ENCODE results near the gene UPF3A. TPM values are rescaled to one million over a fixed set of nuclear protein-coding genes. Genes with fewer than 3 reads are reported as not detected.
A peak's percentile ranks its signal among the peaks of the same experiment; 100 is the strongest.

UPF3A gene
- total RNA-seq, 3 donors from 2014 or later (not counting 1 experiment from before 2014, with no cell fraction given): 37.8 to 66.5 (median 44.7) TPM

DNA sequence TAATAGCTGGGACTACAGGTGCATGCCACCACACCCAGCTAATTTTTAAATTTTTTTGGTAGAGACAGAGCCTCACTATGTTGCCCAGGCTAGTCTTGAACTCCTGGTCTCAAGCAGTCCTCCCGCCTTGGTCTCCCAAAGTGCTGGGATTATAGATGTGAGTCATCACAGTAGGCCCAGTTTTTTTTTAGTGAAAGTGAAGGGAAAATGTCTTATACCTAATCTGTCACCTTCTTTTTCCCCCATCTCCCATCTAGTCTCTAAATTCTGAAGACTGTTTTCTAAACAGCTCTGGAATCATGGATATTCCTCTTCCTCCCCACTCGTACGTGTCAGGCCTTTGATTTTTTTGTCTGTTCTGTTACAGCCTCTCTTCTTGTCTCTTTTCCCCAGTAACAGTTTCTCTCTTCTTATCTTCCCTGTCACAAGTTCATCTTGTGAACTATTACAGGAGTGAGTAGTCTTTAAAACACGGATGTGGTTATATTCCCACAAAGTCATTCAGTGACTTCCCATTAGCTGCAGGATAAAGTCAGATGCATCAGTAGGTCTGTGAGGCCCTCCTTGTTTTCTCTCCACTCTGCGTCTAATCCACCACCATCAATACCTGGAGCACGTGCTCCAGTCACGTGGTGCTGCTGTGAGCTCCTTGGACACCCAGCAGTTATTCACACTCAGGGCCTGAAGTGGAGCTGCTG, 43.8 kb upstream of the UPF3A start:
- intact Hi-C loops (cut with micrococcal nuclease): no loop called here
- no peak for ATAC-seq
- no peak for DNase-seq
- no peaks in the 10 kb centered on the region for H3K9me3 ChIP-seq (ENCODE audit: control insufficient read depth, insufficient read depth, low read length)
- no peak overlapping the region for H3K27ac Mint-ChIP-seq
- peaks cover 16% of the 10 kb centered on the region for H3K4me1 ChIP-seq (ENCODE audit: control insufficient read depth, insufficient read depth, low read length)
- no peaks in the 10 kb centered on the region for H3K27me3 ChIP-seq (ENCODE audit: control insufficient read depth, insufficient read depth, low read length)
- H3K4me1 Mint-ChIP-seq: peaks cover 18 to 20% of the 10 kb centered on the region in 2 donors
- H3K4me3 Mint-ChIP-seq: no peak overlapping the region
- H3K4me3 ChIP-seq (ENCODE audit: low read length): no peak overlapping the region
- TF ChIP-seq, protein P1, sequence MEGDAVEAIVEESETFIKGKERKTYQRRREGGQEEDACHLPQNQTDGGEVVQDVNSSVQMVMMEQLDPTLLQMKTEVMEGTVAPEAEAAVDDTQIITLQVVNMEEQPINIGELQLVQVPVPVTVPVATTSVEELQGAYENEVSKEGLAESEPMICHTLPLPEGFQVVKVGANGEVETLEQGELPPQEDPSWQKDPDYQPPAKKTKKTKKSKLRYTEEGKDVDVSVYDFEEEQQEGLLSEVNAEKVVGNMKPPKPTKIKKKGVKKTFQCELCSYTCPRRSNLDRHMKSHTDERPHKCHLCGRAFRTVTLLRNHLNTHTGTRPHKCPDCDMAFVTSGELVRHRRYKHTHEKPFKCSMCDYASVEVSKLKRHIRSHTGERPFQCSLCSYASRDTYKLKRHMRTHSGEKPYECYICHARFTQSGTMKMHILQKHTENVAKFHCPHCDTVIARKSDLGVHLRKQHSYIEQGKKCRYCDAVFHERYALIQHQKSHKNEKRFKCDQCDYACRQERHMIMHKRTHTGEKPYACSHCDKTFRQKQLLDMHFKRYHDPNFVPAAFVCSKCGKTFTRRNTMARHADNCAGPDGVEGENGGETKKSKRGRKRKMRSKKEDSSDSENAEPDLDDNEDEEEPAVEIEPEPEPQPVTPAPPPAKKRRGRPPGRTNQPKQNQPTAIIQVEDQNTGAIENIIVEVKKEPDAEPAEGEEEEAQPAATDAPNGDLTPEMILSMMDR (IDR thresholded peaks at IDR 0.05): no peak
- H3K9me3 Mint-ChIP-seq: no peaks in the 10 kb centered on the region
- peaks cover 54% of the 10 kb centered on the region for H3K36me3 ChIP-seq (ENCODE audit: control insufficient read depth, insufficient read depth, low read length)
- no peaks in the 10 kb centered on the region for H3K27me3 Mint-ChIP-seq (ENCODE audit: low read depth in 2 of 2)
- H3K27ac ChIP-seq (ENCODE audit: low read length): no peak overlapping the region
- 96% methylated on average over 7 of the region's 7 CpGs for WGBS (ENCODE audit: insufficient coverage)
- peaks cover 15% of the 10 kb centered on the region for H3K36me3 Mint-ChIP-seq

GRCh38 chr13:114241918-114242317, 39.5 kb upstream of the UPF3A start:
- intact Hi-C loops (cut with micrococcal nuclease): no loop called here
- Histone ChIP-seq H3K27ac (ENCODE audit: low read length) (no peak overlapping the region), H3K27me3 (ENCODE audit: control insufficient read depth, insufficient read depth, low read length) (no peaks in the 10 kb centered on the region), H3K9me3 (ENCODE audit: control insufficient read depth, insufficient read depth, low read length) (no peaks in the 10 kb centered on the region), H3K4me1 (ENCODE audit: control insufficient read depth, insufficient read depth, low read length) (no peaks in the 10 kb centered on the region), H3K36me3 (ENCODE audit: control insufficient read depth, insufficient read depth, low read length) (peaks cover 94% of the 10 kb centered on the region), H3K4me3 (ENCODE audit: low read length) (no peak overlapping the region)
- Mint-ChIP-seq H3K9me3 (no peaks in the 10 kb centered on the region), H3K36me3 (peaks cover 45% of the 10 kb centered on the region), H3K27me3 (ENCODE audit: low read depth in 2 of 2) (no peaks in the 10 kb centered on the region), H3K4me1 (peaks cover 0 to 25% of the 10 kb centered on the region in 2 donors), H3K4me3 (no peak overlapping the region), H3K27ac (no peak overlapping the region)
- no peak for DNase-seq
- WGBS (ENCODE audit: insufficient coverage): 97% methylated on average over 4 of the region's 6 CpGs
- no peak for ATAC-seq
- TF ChIP-seq, protein P1 (IDR thresholded peaks at IDR 0.05): no peak

DNA sequence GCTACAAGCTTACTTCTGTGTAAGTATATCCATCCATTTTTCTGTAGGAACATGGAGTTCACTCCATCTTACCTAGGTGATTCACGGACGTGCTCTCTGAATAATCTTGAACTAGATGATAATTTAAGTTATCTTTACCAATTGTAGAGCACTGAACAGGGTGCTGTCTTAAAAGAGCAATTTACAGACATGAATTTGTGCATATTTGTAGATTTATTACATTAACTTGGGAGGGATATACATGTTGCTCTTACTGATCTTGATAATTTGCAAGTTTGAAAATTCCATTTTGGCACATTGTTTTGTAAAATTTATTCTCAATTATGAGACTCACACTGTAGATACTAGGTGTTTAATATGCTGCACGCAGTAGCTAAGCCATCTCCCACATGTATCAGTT, 37.4 kb upstream of the UPF3A start:
- Histone ChIP-seq H3K27ac (ENCODE audit: low read length) (no peak overlapping the region), H3K4me1 (ENCODE audit: control insufficient read depth, insufficient read depth, low read length) (no peaks in the 10 kb centered on the region), H3K36me3 (ENCODE audit: control insufficient read depth, insufficient read depth, low read length) (peaks cover 94% of the 10 kb centered on the region), H3K9me3 (ENCODE audit: control insufficient read depth, insufficient read depth, low read length) (no peaks in the 10 kb centered on the region), H3K4me3 (ENCODE audit: low read length) (no peak overlapping the region), H3K27me3 (ENCODE audit: control insufficient read depth, insufficient read depth, low read length) (no peaks in the 10 kb centered on the region)
- Mint-ChIP-seq H3K27me3 (ENCODE audit: low read depth in 2 of 2) (no peaks in the 10 kb centered on the region), H3K4me1 (peaks cover 0 to 18% of the 10 kb centered on the region in 2 donors), H3K27ac (peak overlapping the region in 1 of 2 donors; percentile 80), H3K4me3 (no peak overlapping the region), H3K9me3 (no peaks in the 10 kb centered on the region), H3K36me3 (peaks cover 44% of the 10 kb centered on the region)
- ATAC-seq: no peak
- 100% methylated on average over 1 of the region's 3 CpGs for WGBS (ENCODE audit: insufficient coverage)
- TF ChIP-seq, protein P1 (IDR thresholded peaks at IDR 0.05): no peak
- intact Hi-C loops (cut with micrococcal nuclease): no loop called here
- DNase-seq: no peak

GRCh38 chr13:114244637-114245036, 36.8 kb upstream of the UPF3A start:
- Mint-ChIP-seq H3K36me3 (peaks cover 41% of the 10 kb centered on the region), H3K4me1 (peaks cover 0 to 16% of the 10 kb centered on the region in 2 donors), H3K27ac (peak overlapping the region; percentile 48 to 80), H3K27me3 (ENCODE audit: low read depth in 2 of 2) (no peaks in the 10 kb centered on the region), H3K4me3 (no peak overlapping the region), H3K9me3 (no peaks in the 10 kb centered on the region)
- H3K4me1 ChIP-seq (ENCODE audit: control insufficient read depth, insufficient read depth, low read length): no peaks in the 10 kb centered on the region
- DNase-seq (peak in 1 of 2 donors; percentile 54), ATAC-seq (peak; percentile 68 to 100 (median 92))
- intact Hi-C loops (cut with micrococcal nuclease): no loop called here
- H3K27ac ChIP-seq (ENCODE audit: low read length): no peak overlapping the region
- peaks cover 94% of the 10 kb centered on the region for H3K36me3 ChIP-seq (ENCODE audit: control insufficient read depth, insufficient read depth, low read length)
- 69% methylated on average over 2 of the region's 5 CpGs for WGBS (ENCODE audit: insufficient coverage)
- TF ChIP-seq, protein P1 (IDR thresholded peaks at IDR 0.05): no peak
- no peaks in the 10 kb centered on the region for H3K9me3 ChIP-seq (ENCODE audit: control insufficient read depth, insufficient read depth, low read length)
- H3K4me3 ChIP-seq (ENCODE audit: low read length): no peak overlapping the region
- no peaks in the 10 kb centered on the region for H3K27me3 ChIP-seq (ENCODE audit: control insufficient read depth, insufficient read depth, low read length)
